ENCODE measurements around the gene ASTN1. TPM values are rescaled to one million over a fixed set of nuclear protein-coding genes. Genes with fewer than 3 reads are reported as not detected.
A peak's percentile ranks its signal among the peaks of the same experiment; 100 is the strongest.

The ASTN1 gene
- total and polyA plus RNA-seq, 11 donors: 0.15 to 3.6 (median 0.44) TPM

DNA sequence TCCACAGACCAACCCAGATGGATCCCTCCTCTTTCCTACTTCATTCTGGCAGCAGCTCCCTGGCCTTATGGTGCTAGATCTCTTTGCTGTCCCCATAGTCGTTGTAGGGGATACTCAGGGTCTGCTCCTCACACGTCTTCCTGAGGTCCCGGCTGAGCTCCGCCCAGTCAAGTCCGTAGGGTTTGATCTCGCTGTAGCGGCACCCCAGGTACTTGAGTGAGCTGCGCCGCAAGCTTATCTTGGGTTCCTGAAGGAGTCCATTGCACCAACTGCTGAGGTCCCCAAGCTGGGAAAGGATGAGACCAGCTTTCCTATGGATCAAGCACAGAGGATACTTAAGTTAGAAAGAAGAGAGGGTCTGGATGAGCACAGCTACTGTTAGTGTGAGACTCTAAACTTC lies 300.3 kb downstream of the ASTN1 start:
- Histone ChIP-seq H3K27ac (no peak overlapping the region), H3K27me3 (no peaks in the 10 kb centered on the region), H3K36me3 (no peaks in the 10 kb centered on the region), H3K9me3 (no peaks in the 10 kb centered on the region), H3K4me3 (no peak overlapping the region), H3K4me1 (peaks cover 0 to under 1% (median 0%) of the 10 kb centered on the region in 12 donors)
- DNase-seq: no peak
- TF ChIP-seq, protein P1, sequence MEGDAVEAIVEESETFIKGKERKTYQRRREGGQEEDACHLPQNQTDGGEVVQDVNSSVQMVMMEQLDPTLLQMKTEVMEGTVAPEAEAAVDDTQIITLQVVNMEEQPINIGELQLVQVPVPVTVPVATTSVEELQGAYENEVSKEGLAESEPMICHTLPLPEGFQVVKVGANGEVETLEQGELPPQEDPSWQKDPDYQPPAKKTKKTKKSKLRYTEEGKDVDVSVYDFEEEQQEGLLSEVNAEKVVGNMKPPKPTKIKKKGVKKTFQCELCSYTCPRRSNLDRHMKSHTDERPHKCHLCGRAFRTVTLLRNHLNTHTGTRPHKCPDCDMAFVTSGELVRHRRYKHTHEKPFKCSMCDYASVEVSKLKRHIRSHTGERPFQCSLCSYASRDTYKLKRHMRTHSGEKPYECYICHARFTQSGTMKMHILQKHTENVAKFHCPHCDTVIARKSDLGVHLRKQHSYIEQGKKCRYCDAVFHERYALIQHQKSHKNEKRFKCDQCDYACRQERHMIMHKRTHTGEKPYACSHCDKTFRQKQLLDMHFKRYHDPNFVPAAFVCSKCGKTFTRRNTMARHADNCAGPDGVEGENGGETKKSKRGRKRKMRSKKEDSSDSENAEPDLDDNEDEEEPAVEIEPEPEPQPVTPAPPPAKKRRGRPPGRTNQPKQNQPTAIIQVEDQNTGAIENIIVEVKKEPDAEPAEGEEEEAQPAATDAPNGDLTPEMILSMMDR (IDR thresholded peaks at IDR 0.05): no peak
- TF ChIP-seq POLR2A (IDR thresholded peaks at IDR 0.05): no peak
- WGBS, 4 donors: 88 to 94% (median 93%) methylated on average over 9 of the region's 9 CpGs
- intact Hi-C loops (cut with DNase I): no loop called here
- no peak for ATAC-seq

DNA sequence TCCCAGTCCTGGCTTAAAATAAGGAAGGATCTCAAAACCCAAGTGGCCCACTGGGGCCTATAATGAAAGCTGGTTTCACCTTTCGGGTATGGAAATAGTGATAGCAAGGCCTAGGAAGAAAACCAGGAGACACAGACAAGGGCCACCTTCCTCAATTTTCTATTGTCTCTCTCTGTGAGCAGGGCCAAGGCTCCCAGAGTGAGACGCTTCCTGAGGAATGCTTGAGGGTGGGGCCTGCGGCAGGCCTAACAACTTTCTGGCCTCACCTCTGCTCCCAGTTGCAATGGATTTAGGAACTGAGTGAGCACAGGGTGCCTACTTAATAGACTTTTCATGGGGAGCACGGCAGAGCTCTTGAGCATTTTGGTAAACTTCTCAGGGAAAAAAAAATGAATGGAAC lies 300.9 kb downstream of the ASTN1 start:
- Histone ChIP-seq H3K36me3 (no peaks in the 10 kb centered on the region), H3K4me1 (no peaks in the 10 kb centered on the region), H3K27me3 (no peaks in the 10 kb centered on the region), H3K4me3 (no peak overlapping the region), H3K27ac (no peak overlapping the region), H3K9me3 (no peaks in the 10 kb centered on the region)
- DNase-seq (no peak), ATAC-seq (no peak)
- WGBS, 4 donors: 84 to 92% (median 87%) methylated on average over 4 of the region's 4 CpGs
- intact Hi-C loops (cut with DNase I): no loop called here
- TF ChIP-seq POLR2A (IDR thresholded peaks at IDR 0.05): no peak
- TF ChIP-seq, protein P1 (IDR thresholded peaks at IDR 0.05): no peak

DNA sequence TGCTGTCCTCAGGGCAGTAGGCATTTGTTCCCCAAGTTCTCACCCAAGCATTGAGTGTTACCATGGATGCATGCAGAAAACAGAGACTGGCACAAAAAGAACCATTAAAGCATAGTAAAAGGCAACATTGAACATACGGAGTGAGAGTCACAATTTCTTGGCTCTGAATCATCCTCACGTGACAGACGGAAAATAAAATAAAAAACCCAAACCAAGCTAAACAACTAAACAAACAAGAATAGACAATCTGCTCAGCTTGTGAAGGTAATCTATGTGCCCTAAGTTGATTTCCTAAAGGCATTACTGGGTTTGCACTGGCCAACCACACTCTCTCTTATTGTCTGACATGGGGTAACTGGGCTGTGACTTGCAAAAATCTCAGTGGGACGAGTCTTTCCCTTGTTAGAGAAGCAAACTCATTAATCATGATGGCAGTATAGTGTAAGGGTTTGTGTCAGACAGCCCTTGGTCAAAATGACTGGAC lies 306.0 kb downstream of the ASTN1 start:
- Histone ChIP-seq H3K4me3 (no peak overlapping the region), H3K36me3 (no peaks in the 10 kb centered on the region), H3K4me1 (peaks cover 0 to 6% (median 0%) of the 10 kb centered on the region in 12 donors), H3K27me3 (no peaks in the 10 kb centered on the region), H3K27ac (no peak overlapping the region), H3K9me3 (no peaks in the 10 kb centered on the region)
- DNase-seq (no peak), ATAC-seq (no peak)
- 60 to 77% (median 66%) methylated on average over 4 of the region's 4 CpGs for WGBS, 4 donors
- TF ChIP-seq, protein P1 (IDR thresholded peaks at IDR 0.05): no peak
- TF ChIP-seq POLR2A (IDR thresholded peaks at IDR 0.05): no peak
- intact Hi-C loops (cut with DNase I): loop anchor here in 1 of 10 donors (10.0 kb wide), 1 partner anchor 1484 kb away; no protein-coding TSS in a partner anchor

DNA sequence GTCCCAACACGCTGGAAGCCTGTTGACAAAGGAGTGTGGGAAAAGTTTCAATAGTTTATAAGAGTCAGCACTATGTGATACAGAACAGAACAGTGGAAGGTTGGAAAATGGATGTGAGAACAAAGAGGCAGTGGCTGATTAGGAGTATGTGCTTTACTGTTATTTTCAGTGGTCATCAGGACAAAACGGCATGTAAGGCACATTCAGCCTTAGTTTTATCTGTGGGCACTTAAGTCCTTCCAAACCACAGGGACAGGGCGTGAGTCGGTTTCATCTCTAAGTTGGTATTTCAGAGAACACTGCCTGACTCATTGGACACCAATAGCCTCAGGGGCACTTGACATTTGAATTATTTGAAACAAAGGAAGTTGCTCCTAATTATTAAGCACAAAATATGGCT lies 306.9 kb downstream of the ASTN1 start:
- intact Hi-C loops (cut with DNase I): loop anchor here in 1 of 10 donors (10.0 kb wide), 1 partner anchor 1483 kb away; no protein-coding TSS in a partner anchor
- DNase-seq: no peak
- Histone ChIP-seq H3K27ac (no peak overlapping the region), H3K36me3 (no peaks in the 10 kb centered on the region), H3K9me3 (no peaks in the 10 kb centered on the region), H3K4me1 (peaks cover 0 to 11% (median 0%) of the 10 kb centered on the region in 12 donors), H3K27me3 (no peaks in the 10 kb centered on the region), H3K4me3 (no peak overlapping the region)
- 34 to 49% (median 37%) methylated on average over 4 of the region's 4 CpGs for WGBS, 4 donors
- no peak for TF ChIP-seq POLR2A (IDR thresholded peaks at IDR 0.05)
- TF ChIP-seq, protein P1 (IDR thresholded peaks at IDR 0.05): no peak
- peak in 2 of 4 donors; percentile 59 to 88 for ATAC-seq

Data from heart left ventricle (tissue), 16 donors.